GM23338 (cell line): ENCODE results near the gene MGAT5.

Source experiments
- CREB1 ChIP-seq: fragments of 250-450 bp; sonication (Bioruptor Pico); IDR thresholded peaks from 2 replicates; pipeline ENCODE4 v1.5.0; 2020; ENCODE audit warnings: low read depth, mild to moderate bottlenecking, moderate library complexity
- EZH2 ChIP-seq: fragments of 200-600 bp; sonication (generic); IDR thresholded peaks from one replicate; pipeline ENCODE4 v1.8.0; 2017; ENCODE audit warnings: antibody characterized with exemption, mild to moderate bottlenecking, low read depth; ENCODE audit not compliant: unreplicated experiment
- EZH2phosphoT487 ChIP-seq: fragments of 200-600 bp; sonication (generic); IDR thresholded peaks from one replicate; pipeline ENCODE4 v1.8.1; 2018; ENCODE audit warnings: antibody characterized with exemption; ENCODE audit not compliant: unreplicated experiment
- JUNB ChIP-seq: IDR thresholded peaks from one replicate; pipeline ENCODE4 v1.6.1; 2016; ENCODE audit warnings: antibody characterized with exemption; ENCODE audit not compliant: unreplicated experiment
- NANOG ChIP-seq: IDR thresholded peaks from 2 replicates; pipeline ENCODE4 v1.6.1; 2016; ENCODE audit warnings: antibody characterized with exemption, borderline replicate concordance
- POLR2AphosphoS5 ChIP-seq: IDR thresholded peaks from 2 replicates; pipeline ENCODE4 v1.6.1; 2016; ENCODE audit warnings: antibody characterized with exemption, low read depth
- STAT1 ChIP-seq: IDR thresholded peaks from one replicate; pipeline ENCODE4 v1.6.1; 2016; ENCODE audit warnings: antibody characterized with exemption; ENCODE audit not compliant: unreplicated experiment
- ZNF114 ChIP-seq: fragments of 250-450 bp; sonication (Bioruptor Pico); IDR thresholded peaks from 2 replicates; pipeline ENCODE4 v1.5.0; 2020; ENCODE audit warnings: mild to moderate bottlenecking, moderate library complexity
- ZNF331 ChIP-seq: fragments of 250-450 bp; sonication (Bioruptor Pico); IDR thresholded peaks from 2 replicates; pipeline ENCODE4 v1.5.0; 2020; ENCODE audit warnings: low read depth, mild to moderate bottlenecking, moderate library complexity
- TF ChIP-seq, protein P1 (sequence below), 2 experiments: fragments of 200-600 bp in 1 of 2; sonication (generic) in 1 of 2; conservative IDR thresholded peaks; 2 replicates each; pipeline versions ENCODE4 v1.5.1 to v1.6.1; 2016 to 2017; ENCODE audit warnings: antibody characterized with exemption in 2 of 2, low read depth in 2 of 2, mild to moderate bottlenecking in 2 of 2, moderate library complexity in 1 of 2
- TF ChIP-seq, protein P2 (sequence below): IDR thresholded peaks from one replicate; pipeline ENCODE4 v1.6.1; 2018; ENCODE audit warnings: antibody characterized with exemption; ENCODE audit not compliant: unreplicated experiment
- TF ChIP-seq, protein P3 (sequence below): IDR thresholded peaks from 2 replicates; pipeline ENCODE4 v1.6.1; 2016; ENCODE audit warnings: antibody characterized with exemption
- TF ChIP-seq, protein P4 (sequence below): fragments of 250-450 bp; sonication (Bioruptor Pico); IDR thresholded peaks from 2 replicates; pipeline ENCODE4 v1.5.0; 2020; ENCODE audit warnings: mild to moderate bottlenecking, moderate library complexity

DNA sequence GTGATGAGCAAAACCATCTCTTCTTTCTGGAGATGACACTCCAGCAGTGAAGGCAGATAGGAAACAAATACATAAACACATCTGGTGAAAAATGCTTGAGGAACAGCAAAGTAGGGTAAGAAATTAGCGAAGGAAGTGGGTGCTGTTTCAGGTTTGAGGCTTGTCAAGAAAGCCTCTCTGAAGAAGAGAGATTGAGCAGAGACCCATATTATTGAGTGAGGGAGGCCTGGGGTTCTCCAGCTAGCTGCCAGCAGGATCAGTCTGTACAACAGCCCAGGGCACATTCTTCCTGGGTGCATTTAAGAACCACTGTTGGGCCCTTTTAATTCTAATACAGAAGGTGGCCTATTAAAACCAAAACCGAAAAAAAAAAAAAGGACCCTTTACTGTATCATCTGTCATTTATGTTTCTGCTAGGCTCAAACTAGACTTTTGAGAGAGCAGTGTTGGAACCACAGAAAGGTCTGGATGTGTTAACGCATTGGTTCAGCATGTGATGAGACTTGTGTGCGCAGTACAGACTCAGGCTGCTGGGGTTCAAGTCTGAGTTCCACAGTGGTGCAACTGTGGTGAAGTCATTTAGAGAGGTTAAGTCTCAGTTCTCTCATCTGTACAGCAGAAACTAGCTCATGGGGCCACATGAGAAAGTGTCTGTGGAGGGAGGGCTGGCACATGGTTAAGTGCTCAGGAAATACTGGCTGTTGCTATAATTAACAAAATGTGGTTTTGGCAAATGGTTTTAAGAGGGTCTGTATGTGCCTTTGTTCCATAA lies 28.9 kb downstream of the MGAT5 start:
- TF ChIP-seq EZH2phosphoT487, result no peak
- TF ChIP-seq, protein P1, sequence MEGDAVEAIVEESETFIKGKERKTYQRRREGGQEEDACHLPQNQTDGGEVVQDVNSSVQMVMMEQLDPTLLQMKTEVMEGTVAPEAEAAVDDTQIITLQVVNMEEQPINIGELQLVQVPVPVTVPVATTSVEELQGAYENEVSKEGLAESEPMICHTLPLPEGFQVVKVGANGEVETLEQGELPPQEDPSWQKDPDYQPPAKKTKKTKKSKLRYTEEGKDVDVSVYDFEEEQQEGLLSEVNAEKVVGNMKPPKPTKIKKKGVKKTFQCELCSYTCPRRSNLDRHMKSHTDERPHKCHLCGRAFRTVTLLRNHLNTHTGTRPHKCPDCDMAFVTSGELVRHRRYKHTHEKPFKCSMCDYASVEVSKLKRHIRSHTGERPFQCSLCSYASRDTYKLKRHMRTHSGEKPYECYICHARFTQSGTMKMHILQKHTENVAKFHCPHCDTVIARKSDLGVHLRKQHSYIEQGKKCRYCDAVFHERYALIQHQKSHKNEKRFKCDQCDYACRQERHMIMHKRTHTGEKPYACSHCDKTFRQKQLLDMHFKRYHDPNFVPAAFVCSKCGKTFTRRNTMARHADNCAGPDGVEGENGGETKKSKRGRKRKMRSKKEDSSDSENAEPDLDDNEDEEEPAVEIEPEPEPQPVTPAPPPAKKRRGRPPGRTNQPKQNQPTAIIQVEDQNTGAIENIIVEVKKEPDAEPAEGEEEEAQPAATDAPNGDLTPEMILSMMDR (conservative IDR thresholded peaks at IDR 0.05; ENCODE audit: low read depth in 2 of 2), result no peak
- no peak for TF ChIP-seq ZNF114 (CRISPR knock-in tag)
- no peak for TF ChIP-seq POLR2AphosphoS5
- TF ChIP-seq, protein P2, sequence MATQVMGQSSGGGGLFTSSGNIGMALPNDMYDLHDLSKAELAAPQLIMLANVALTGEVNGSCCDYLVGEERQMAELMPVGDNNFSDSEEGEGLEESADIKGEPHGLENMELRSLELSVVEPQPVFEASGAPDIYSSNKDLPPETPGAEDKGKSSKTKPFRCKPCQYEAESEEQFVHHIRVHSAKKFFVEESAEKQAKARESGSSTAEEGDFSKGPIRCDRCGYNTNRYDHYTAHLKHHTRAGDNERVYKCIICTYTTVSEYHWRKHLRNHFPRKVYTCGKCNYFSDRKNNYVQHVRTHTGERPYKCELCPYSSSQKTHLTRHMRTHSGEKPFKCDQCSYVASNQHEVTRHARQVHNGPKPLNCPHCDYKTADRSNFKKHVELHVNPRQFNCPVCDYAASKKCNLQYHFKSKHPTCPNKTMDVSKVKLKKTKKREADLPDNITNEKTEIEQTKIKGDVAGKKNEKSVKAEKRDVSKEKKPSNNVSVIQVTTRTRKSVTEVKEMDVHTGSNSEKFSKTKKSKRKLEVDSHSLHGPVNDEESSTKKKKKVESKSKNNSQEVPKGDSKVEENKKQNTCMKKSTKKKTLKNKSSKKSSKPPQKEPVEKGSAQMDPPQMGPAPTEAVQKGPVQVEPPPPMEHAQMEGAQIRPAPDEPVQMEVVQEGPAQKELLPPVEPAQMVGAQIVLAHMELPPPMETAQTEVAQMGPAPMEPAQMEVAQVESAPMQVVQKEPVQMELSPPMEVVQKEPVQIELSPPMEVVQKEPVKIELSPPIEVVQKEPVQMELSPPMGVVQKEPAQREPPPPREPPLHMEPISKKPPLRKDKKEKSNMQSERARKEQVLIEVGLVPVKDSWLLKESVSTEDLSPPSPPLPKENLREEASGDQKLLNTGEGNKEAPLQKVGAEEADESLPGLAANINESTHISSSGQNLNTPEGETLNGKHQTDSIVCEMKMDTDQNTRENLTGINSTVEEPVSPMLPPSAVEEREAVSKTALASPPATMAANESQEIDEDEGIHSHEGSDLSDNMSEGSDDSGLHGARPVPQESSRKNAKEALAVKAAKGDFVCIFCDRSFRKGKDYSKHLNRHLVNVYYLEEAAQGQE, result no peak
- TF ChIP-seq, protein P3, sequence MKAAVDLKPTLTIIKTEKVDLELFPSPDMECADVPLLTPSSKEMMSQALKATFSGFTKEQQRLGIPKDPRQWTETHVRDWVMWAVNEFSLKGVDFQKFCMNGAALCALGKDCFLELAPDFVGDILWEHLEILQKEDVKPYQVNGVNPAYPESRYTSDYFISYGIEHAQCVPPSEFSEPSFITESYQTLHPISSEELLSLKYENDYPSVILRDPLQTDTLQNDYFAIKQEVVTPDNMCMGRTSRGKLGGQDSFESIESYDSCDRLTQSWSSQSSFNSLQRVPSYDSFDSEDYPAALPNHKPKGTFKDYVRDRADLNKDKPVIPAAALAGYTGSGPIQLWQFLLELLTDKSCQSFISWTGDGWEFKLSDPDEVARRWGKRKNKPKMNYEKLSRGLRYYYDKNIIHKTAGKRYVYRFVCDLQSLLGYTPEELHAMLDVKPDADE, result no peak
- no peak for TF ChIP-seq EZH2
- no peak for TF ChIP-seq JUNB
- TF ChIP-seq STAT1, result no peak
- TF ChIP-seq CREB1 (CRISPR knock-in tag), result no peak
- no peak for TF ChIP-seq ZNF331
- no peak for TF ChIP-seq NANOG
- TF ChIP-seq, protein P4, sequence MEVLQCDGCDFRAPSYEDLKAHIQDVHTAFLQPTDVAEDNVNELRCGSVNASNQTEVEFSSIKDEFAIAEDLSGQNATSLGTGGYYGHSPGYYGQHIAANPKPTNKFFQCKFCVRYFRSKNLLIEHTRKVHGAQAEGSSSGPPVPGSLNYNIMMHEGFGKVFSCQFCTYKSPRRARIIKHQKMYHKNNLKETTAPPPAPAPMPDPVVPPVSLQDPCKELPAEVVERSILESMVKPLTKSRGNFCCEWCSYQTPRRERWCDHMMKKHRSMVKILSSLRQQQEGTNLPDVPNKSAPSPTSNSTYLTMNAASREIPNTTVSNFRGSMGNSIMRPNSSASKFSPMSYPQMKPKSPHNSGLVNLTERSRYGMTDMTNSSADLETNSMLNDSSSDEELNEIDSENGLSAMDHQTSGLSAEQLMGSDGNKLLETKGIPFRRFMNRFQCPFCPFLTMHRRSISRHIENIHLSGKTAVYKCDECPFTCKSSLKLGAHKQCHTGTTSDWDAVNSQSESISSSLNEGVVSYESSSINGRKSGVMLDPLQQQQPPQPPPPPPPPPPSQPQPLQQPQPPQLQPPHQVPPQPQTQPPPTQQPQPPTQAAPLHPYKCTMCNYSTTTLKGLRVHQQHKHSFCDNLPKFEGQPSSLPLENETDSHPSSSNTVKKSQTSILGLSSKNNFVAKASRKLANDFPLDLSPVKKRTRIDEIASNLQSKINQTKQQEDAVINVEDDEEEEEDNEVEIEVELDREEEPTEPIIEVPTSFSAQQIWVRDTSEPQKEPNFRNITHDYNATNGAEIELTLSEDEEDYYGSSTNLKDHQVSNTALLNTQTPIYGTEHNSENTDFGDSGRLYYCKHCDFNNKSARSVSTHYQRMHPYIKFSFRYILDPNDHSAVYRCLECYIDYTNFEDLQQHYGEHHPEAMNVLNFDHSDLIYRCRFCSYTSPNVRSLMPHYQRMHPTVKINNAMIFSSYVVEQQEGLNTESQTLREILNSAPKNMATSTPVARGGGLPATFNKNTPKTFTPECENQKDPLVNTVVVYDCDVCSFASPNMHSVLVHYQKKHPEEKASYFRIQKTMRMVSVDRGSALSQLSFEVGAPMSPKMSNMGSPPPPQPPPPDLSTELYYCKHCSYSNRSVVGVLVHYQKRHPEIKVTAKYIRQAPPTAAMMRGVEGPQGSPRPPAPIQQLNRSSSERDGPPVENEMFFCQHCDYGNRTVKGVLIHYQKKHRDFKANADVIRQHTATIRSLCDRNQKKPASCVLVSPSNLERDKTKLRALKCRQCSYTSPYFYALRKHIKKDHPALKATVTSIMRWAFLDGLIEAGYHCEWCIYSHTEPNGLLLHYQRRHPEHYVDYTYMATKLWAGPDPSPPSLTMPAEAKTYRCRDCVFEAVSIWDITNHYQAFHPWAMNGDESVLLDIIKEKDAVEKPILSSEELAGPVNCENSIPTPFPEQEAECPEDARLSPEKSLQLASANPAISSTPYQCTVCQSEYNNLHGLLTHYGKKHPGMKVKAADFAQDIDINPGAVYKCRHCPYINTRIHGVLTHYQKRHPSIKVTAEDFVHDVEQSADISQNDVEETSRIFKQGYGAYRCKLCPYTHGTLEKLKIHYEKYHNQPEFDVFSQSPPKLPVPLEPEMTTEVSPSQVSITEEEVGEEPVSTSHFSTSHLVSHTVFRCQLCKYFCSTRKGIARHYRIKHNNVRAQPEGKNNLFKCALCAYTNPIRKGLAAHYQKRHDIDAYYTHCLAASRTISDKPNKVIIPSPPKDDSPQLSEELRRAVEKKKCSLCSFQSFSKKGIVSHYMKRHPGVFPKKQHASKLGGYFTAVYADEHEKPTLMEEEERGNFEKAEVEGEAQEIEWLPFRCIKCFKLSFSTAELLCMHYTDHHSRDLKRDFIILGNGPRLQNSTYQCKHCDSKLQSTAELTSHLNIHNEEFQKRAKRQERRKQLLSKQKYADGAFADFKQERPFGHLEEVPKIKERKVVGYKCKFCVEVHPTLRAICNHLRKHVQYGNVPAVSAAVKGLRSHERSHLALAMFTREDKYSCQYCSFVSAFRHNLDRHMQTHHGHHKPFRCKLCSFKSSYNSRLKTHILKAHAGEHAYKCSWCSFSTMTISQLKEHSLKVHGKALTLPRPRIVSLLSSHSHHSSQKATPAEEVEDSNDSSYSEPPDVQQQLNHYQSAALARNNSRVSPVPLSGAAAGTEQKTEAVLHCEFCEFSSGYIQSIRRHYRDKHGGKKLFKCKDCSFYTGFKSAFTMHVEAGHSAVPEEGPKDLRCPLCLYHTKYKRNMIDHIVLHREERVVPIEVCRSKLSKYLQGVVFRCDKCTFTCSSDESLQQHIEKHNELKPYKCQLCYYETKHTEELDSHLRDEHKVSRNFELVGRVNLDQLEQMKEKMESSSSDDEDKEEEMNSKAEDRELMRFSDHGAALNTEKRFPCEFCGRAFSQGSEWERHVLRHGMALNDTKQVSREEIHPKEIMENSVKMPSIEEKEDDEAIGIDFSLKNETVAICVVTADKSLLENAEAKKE (CRISPR knock-in tag), result no peak
